ENCODE measurements around the gene CISH. TPM values are rescaled to one million over a fixed set of nuclear protein-coding genes. Genes with fewer than 3 reads are reported as not detected.

CISH gene
- total RNA-seq, 4 donors from 2014 or later = 5.5 to 15.5 (median 5.8) TPM

DNA sequence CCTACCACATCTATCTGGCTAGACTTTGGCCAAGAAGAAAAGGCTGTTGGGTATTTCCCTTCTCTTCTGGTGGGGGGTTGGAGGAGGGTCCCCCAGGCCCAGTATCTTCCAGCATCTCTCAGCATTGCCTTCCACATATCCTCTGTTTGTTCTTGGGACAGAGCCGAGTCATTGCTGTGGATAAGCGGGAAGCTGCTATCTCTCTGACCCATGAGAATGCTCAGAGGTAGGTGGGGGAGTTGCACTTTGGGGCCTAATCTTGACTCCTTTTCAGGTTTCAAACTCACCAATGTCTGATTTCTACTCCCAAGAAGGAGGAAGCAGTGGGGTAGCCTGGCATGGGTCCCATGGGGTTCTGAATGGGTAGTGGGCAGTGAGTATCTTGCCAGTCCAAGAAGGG is 34.2 kb downstream of the CISH start:
- Histone ChIP-seq H3K4me1 (peaks cover 0 to 8% (median 1%) of the 10 kb centered on the region in 4 donors), H3K27ac (no peak overlapping the region), H3K27me3 (no peaks in the 10 kb centered on the region), H3K9me3 (no peaks in the 10 kb centered on the region), H3K36me3 (peaks cover 0 to 96% (median 0%) of the 10 kb centered on the region in 3 donors), H3K4me3 (no peak overlapping the region)
- TF ChIP-seq EP300 (IDR thresholded peaks at IDR 0.05) (no peak), POLR2A (IDR thresholded peaks at IDR 0.05) (no peak)
- TF ChIP-seq, protein P1, sequence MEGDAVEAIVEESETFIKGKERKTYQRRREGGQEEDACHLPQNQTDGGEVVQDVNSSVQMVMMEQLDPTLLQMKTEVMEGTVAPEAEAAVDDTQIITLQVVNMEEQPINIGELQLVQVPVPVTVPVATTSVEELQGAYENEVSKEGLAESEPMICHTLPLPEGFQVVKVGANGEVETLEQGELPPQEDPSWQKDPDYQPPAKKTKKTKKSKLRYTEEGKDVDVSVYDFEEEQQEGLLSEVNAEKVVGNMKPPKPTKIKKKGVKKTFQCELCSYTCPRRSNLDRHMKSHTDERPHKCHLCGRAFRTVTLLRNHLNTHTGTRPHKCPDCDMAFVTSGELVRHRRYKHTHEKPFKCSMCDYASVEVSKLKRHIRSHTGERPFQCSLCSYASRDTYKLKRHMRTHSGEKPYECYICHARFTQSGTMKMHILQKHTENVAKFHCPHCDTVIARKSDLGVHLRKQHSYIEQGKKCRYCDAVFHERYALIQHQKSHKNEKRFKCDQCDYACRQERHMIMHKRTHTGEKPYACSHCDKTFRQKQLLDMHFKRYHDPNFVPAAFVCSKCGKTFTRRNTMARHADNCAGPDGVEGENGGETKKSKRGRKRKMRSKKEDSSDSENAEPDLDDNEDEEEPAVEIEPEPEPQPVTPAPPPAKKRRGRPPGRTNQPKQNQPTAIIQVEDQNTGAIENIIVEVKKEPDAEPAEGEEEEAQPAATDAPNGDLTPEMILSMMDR (IDR thresholded peaks at IDR 0.05) = no peak
- no peak for DNase-seq (ENCODE audit: low spot score in 2 of 2)
- WGBS, 2 donors = 74 to 97% methylated on average over 2 of the region's 2 CpGs

DNA sequence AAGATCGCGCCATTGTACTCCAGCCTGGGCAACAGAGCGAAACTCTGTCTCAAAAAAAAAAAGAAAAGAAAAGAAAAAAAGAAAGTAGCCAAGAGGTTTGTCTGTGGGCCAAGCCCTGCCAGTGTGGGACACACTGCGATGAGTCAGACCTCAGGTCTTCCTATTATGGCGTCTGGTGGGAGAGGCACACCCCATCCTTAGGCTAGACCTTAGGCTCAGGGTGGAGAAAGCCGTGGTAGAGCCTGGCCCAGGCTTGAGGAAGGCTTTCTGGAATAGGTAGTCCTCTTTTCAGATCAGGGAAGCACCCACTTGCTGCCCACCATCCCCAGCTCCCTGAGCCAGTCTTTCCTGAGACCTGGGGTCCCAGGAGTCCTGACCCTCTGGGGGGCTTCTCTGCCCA is 36.2 kb downstream of the CISH start:
- H3K27ac ChIP-seq = no peak overlapping the region
- WGBS, 2 donors = 90% methylated on average over 6 of the region's 6 CpGs

DNA sequence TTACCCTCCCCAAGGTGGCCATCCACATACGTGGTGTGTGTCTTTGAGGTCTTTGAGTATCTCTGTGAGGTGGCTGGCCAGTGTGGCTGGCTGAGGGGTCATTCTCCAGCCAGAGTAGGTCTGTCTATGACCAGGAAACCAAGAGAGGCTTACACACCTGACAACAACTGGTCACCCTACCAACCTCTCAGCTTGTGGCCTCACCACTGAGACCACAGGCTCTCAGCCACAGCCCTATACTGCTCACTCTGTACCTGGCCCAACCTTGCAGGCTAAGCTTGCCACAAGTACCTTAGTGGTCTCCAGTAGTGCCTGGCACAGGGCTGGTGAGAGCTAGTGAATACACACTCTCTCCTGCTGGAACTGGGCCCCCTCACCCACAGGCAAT is 37.1 kb downstream of the CISH start:
- Histone ChIP-seq H3K27ac (no peak overlapping the region), H3K4me1 (peaks cover 0 to 35% (median 14%) of the 10 kb centered on the region in 4 donors), H3K36me3 (peaks cover 0 to 67% (median 0%) of the 10 kb centered on the region in 3 donors), H3K4me3 (no peak overlapping the region), H3K27me3 (no peaks in the 10 kb centered on the region), H3K9me3 (no peaks in the 10 kb centered on the region)
- no peak for DNase-seq (ENCODE audit: low spot score in 2 of 2)
- 40 to 75% methylated on average over 1 of the region's 1 CpG for WGBS, 2 donors
- TF ChIP-seq EP300 (IDR thresholded peaks at IDR 0.05) (no peak), POLR2A (IDR thresholded peaks at IDR 0.05) (no peak)
- TF ChIP-seq, protein P1 (IDR thresholded peaks at IDR 0.05) = no peak

More for the DNA sequence above, 36.2 kb downstream of the CISH start:
- Histone ChIP-seq H3K4me1 (peaks cover 0 to 28% (median 8%) of the 10 kb centered on the region in 4 donors), H3K27me3 (no peaks in the 10 kb centered on the region), H3K9me3 (no peaks in the 10 kb centered on the region), H3K36me3 (peaks cover 0 to 76% (median 0%) of the 10 kb centered on the region in 3 donors), H3K4me3 (no peak overlapping the region)
- DNase-seq (ENCODE audit: low spot score in 2 of 2) = no peak
- TF ChIP-seq EP300 (IDR thresholded peaks at IDR 0.05) (no peak), POLR2A (IDR thresholded peaks at IDR 0.05) (no peak)
- TF ChIP-seq, protein P1 (IDR thresholded peaks at IDR 0.05) = no peak

DNA sequence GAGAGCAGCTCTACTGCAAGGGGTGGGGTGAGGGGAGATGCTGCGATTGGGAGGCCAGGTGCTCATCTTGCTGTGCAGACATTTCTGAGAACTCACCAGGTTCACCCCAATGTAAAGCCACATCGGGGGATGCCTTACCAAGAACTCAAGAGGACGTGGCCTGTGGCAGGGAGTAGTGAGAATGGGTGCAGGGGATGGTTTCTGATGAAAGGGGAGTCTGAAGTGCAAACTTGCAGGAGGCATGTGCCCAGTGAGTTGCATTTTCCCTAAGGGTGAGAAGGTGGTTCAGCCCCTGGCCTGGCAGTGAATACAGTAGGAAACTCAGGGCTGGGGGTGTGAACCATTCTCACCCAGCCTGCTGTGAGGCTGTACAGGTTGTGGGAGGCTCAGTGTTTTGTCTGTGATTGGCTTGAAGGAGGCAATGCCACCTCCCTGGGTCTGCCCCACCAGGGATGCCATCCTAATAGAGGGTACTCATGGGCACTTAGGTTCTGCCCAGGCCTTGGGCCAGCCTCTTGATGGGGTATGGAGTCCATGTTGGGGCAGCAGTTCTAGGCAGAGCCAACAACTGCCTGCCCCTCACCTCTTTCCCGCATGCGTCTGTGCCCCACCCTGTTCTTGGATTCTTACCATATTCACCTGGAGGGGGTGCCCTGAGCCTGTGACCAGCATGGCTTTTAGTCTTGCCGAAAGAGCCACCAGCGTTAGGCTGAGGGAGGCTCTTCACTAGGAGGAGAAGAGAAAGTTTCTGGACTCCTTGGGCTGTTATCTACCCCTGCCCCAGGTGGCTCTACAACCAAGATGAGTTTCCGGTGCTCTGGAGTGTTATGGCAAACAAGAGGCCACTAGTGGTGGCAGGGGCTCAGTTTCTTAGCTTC is 37.8 kb downstream of the CISH start:
- Histone ChIP-seq H3K27me3 (no peaks in the 10 kb centered on the region), H3K4me1 (peaks cover 0 to 36% (median 14%) of the 10 kb centered on the region in 4 donors), H3K4me3 (no peak overlapping the region), H3K36me3 (peaks cover 0 to 61% (median 0%) of the 10 kb centered on the region in 3 donors), H3K27ac (no peak overlapping the region), H3K9me3 (no peaks in the 10 kb centered on the region)
- 86 to 91% methylated on average over 8 of the region's 8 CpGs for WGBS, 2 donors
- DNase-seq (ENCODE audit: low spot score in 2 of 2) = no peak
- TF ChIP-seq, protein P1 (IDR thresholded peaks at IDR 0.05) = no peak

DNA sequence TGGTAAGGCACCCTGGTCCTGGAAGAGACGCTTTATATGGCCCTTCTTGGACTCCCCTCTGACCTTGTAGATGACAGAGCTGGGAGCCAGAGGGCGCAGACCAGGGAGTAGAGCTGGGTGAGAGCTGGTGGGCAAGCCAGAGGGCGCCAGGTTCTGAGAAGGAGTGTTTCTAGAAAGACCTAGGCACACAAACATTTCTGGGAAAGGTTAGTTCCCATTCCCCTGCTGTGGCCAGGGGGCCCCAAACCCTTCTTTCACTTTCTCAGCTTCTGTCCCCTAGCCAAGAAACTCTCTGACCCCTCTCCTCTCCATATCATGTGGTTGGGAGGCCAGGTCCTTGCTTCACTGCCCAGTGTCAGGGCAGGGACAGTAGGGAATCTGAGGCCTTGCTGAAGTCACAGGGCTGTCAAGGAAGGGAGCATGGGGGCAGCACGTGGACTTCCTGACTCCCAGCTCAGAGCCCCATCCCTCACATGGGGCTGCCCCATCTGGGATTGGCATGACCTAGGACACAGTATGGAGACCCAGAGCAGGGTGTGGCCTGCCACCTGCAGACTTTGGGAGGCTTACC is 38.7 kb downstream of the CISH start:
- TF ChIP-seq, protein P1 (IDR thresholded peaks at IDR 0.05) = no peak
- no peak for TF ChIP-seq EP300 (IDR thresholded peaks at IDR 0.05)
- TF ChIP-seq POLR2A (IDR thresholded peaks at IDR 0.05) = no peak
- no peak overlapping the region for H3K27ac ChIP-seq
- no peaks in the 10 kb centered on the region for H3K9me3 ChIP-seq
- DNase-seq (ENCODE audit: low spot score in 2 of 2) = no peak
- no peaks in the 10 kb centered on the region for H3K27me3 ChIP-seq
- 81 to 88% methylated on average over 4 of the region's 4 CpGs for WGBS, 2 donors
- H3K36me3 ChIP-seq = peaks cover 0 to 51% (median 0%) of the 10 kb centered on the region in 3 donors
- peaks cover 0 to 45% (median 15%) of the 10 kb centered on the region in 4 donors for H3K4me1 ChIP-seq
- H3K4me3 ChIP-seq = no peak overlapping the region
